AG08396 (cell line): ENCODE results near the gene ZDHHC14.

Experiments used
- DNase-seq: peaks from one replicate; pipeline ENCODE4 v3.0.0; 2012; ENCODE audit warnings: low spot score, mixed read lengths

Gene ZDHHC14

GRCh38 chr6:157647261-157647915 lies 266.4 kb downstream of the ZDHHC14 start:
- DNase-seq = no peak

GRCh38 chr6:157648561-157648960 lies 267.6 kb downstream of the ZDHHC14 start:
- peak; percentile 29 for DNase-seq

GRCh38 chr6:157649311-157650260 lies 268.6 kb downstream of the ZDHHC14 start:
- DNase-seq = no peak

- peak; percentile 39 for DNase-seq
Measured at GRCh38 chr6:157650261-157650640, 269.3 kb downstream of the ZDHHC14 start.

- no peak for DNase-seq
Measured at GRCh38 chr6:157650801-157651200, 269.8 kb downstream of the ZDHHC14 start.

- no peak for DNase-seq
Measured at GRCh38 chr6:157651731-157652490, 270.9 kb downstream of the ZDHHC14 start.

GRCh38 chr6:157652601-157653363 lies 271.8 kb downstream of the ZDHHC14 start:
- no peak for DNase-seq

GRCh38 chr6:157653521-157653920 lies 272.5 kb downstream of the ZDHHC14 start:
- no peak for DNase-seq

GRCh38 chr6:157655139-157655538 lies 274.1 kb downstream of the ZDHHC14 start:
- DNase-seq = no peak

GRCh38 chr6:157656437-157656997 lies 275.5 kb downstream of the ZDHHC14 start:
- no peak for DNase-seq

GRCh38 chr6:157657754-157658153 lies 276.8 kb downstream of the ZDHHC14 start:
- DNase-seq = no peak

GRCh38 chr6:157658301-157658700 lies 277.3 kb downstream of the ZDHHC14 start:
- no peak for DNase-seq

- no peak for DNase-seq
Measured at GRCh38 chr6:157659536-157660271, 278.7 kb downstream of the ZDHHC14 start.

GRCh38 chr6:157660414-157660813 lies 279.4 kb downstream of the ZDHHC14 start:
- DNase-seq = no peak

- DNase-seq = no peak
Measured at GRCh38 chr6:157661652-157662051, 280.7 kb downstream of the ZDHHC14 start.

- DNase-seq = no peak
Measured at GRCh38 chr6:157663261-157663660, 282.3 kb downstream of the ZDHHC14 start.

GRCh38 chr6:157665180-157665579 lies 284.2 kb downstream of the ZDHHC14 start:
- DNase-seq = no peak

- no peak for DNase-seq
Measured at GRCh38 chr6:157666729-157667128, 285.7 kb downstream of the ZDHHC14 start.

- peak; percentile 78 for DNase-seq
Measured at GRCh38 chr6:157667211-157668008, 286.4 kb downstream of the ZDHHC14 start.

- no peak for DNase-seq
Measured at GRCh38 chr6:157668009-157668401, 287.0 kb downstream of the ZDHHC14 start.
